Measurements from ENCODE around the gene DCN.

The DCN gene

DNA sequence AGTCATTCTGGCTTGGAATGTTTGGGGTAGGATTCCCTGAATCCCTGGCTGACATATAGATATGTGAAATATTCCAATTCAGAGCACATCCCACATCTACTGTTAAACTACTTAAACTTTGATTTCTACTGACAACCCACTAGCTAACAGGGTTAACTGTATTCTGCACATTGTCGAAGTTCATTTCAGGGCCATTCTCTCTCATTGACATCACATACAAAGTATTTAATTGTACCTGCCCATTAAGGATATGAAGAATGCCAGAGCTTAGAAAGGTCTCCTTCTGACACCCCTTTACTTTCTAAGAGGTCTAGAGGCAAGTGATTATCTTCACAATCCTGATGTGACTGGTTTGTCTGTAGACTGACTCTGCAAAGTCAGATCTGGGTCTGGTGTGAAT, 2.8 kb upstream of the DCN start:
- no peak for DNase-seq

DNA sequence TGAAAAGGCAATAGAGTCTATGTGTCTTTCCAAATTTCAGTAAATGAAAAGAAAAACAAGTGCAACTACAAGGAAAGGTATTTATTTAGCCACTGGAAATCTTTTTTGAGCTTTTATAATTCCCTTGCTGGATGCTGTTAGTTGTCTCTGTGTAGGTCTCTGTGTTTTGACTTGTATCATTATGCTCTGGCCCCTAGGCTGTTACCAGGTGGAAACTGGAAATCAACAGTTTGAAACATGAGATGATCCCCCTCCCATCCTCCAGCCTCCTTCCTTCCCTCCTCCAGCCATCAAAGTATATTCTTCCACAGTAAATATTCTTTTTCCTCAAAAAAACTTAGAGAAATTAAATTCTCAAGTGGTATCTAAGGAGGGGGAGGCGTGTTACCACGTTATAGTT, 934 bp upstream of the DCN start:
- DNase-seq, result no peak

DNA sequence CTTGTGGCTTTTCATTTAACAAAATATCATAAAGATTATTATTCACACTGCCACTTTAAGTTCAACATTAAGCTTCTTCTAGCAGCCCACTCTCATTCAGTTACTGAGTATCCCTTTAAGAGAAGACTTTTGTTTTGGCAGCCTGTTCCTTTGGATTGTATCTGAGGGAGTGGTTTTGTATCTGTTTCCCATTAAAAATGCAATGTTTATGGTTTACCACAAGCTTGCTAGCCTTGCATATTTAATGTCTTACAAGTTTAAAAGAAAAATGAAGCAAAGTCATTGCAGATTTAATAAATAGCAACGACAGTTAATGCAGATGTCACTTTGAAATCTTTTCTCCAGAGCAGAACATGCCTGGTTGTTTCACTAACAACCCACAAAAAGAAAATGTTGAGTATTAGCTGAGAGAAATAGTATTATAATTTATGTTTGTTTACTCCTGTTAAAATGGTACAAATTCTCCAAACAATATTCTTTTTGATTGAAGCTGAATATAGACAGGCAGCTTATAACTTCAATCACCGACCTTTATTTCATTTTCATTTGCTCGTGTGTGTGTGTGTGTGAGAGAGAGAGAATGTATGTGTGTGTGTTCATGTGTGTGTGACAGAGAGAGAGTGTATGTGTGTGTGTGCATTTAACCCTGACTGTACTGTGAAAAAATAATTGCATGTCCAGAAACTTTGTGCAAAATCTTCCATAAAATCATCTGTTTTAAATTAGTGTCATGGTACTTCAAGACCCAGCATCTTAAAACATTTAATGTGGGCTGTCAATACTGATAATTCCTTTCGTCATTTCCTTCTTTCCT, 1.8 kb downstream of the DCN start:
- DNase-seq, result no peak

DNA sequence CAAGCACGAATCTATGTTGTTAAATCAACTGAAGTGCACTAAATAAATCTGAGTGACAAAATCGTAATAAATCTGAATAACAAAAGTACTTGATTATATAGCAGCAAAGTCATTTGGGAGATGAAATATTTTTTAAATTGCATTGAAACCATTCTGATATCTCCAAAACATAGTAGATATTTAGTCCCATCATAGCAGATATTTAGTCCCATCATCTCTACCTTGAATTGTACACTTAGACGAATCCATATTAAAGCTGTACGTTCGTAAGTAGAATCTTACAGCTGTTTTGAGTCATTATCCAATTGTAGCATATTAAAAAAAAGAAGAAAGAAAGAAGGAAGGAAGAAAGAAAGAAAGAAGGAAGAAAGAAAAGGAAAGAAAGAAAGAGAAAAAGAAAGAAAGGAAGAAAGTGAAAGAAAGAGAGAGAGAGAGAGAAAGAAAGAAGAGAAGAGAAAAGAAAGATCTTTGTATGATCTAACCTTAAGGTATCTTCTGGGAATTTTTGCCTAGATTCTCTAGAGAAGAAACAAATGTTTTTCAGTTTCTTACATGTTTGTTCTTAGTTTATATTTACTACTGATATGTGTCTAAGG, 2.6 kb downstream of the DCN start:
- DNase-seq, result no peak

DNA sequence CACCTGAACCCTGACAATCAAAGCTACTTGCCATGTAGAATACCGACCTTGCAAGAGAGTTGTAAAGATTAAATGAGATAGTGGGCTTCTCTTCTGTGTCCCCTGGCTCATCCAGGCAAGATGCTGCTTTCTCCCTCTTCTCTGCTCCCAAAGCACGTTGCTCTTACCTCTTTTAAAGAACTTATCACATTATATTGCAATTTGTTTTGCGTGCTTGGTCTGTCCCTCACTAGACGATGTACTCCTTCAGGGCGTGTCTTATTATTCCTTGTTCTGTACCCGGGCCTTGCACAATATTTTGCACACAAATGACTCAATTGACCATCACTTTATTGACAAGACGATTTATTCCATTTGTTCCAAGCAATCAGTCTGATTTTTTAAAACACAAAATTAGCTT, 3.3 kb downstream of the DCN start:
- DNase-seq, result peak; percentile 26

DNA sequence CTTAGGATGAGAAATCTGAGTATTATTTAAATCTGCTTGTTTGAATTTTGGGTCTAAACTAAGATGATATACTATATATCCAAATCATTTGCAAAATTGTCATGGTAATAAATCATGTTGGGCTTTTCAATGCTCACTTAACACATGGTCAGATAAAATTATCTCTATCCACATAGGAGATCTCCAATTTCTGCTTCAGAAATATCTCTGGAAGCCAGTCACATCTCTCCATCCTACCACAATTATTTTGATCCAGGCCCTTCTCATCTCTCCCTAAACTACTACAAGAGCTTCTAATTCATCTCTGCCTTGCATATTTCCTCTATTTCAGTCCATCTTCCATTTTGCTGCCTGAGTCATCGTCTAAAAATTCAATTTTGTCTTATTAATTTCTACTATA, 3.8 kb downstream of the DCN start:
- no peak for DNase-seq

DNA sequence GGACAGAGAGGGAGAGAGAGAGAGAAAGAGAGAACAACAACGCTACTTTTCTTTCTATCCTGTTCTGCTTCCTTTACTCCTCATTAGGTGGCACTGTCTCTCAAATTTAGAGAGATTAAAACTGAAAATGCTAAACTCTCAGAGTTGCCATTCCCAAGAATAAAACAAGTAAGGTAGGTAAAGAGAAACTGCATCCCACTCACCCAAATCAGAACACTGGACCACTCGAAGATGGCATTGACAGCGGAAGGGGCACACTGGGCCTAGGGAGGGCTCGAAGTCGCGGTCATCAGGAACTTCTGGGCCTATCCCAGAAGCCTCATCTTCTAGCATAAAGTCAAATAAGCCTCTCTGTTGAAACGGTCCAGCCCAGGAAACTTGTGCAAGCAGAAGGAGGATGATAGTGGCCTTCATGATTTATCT, 4.5 kb downstream of the DCN start:
- DNase-seq, result peak; percentile 57

DNA sequence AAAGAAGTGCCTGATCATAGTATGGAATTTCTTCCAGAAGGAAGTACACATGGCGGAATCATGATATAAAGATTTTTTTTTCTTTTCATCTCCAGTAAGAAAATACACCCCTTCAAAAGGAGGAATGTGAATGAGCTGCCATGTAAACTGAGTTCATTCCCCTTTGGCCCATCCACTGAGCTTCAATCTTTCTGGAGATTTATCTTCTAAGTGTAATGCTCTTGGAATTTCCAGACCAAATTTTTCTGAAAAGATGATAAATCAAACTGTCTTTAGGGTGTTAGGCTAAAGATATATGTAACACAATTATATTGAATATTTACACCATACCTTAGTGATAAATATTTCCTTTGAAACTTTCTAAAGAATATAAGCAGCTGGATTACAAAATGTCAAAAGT, 5.2 kb downstream of the DCN start:
- DNase-seq, result no peak

DNA sequence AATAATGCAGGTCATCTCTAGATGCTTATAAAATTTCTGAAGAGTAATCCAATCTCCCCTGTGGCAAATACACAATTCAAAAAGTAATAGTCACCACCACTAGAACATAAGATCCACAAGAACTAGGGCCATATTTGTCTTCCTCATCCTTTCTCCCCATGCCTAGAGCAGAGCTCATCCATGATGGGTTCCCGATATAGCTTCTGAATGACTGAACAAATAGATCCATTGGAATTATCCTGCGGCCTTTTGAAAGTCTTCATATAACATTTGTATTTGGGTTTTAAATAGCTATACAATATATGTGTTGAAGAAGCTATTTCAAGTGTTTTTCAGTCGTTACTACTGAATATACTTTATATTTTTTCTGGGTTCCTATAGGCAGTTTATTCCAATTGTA, 5.7 kb downstream of the DCN start:
- DNase-seq, result no peak

DNA sequence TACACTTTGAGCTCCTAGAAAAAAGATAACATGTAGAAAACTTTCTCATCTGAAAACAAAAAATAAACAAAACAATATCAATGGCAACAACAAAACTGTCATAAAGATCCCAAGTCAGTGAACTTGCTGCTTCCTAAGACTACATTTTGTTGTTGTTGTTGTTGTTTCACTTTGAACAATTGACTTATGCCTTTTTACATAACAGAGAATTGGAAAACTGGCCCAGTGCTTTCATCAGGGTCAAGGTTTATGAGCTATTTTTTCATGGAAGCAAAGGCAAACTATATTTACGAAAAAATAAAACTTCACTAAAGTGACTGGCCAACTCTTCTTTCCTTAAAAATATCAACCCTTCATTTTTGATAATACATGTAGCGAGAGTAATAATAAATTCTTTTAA, 6.3 kb downstream of the DCN start:
- DNase-seq, result no peak

DNA sequence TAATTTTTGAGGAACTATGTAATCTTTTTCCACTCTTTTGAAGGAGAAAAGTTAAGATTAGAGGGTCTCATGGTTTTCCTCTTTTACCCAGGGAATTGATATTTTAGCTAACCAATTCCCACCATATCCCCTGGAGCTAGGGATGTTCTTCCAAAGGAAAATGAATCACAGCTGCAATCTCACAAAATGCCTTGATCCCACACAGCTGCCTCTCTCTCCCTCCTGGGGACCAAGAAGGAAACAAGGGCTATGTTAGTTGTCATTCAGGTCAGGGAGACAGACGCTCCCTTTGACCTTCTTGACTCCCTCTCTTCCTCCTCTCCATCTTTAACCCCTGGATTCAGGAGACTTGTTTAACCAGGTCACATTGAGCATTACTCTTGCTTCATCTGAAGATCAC, 9.5 kb downstream of the DCN start:
- peak; percentile 49 for DNase-seq

DNA sequence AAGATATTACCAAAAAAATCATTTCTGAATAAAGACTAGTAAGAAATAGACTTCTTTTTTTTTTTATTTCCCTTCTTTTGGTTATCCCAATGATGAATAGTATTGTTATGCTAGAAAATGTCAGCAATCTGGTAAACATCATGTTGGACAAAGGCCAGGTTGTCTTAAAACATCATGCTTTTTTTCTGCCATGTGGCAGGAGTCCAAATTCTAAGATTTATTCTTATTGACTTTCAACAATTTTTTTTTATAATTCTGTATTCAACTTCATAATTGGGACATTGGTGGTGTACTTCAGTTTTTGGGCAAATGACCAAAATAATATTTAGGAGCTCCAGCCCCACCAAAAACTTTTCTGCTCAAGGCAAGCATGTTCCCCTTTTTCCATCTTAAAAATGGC, 10.5 kb downstream of the DCN start:
- no peak for DNase-seq

DNA sequence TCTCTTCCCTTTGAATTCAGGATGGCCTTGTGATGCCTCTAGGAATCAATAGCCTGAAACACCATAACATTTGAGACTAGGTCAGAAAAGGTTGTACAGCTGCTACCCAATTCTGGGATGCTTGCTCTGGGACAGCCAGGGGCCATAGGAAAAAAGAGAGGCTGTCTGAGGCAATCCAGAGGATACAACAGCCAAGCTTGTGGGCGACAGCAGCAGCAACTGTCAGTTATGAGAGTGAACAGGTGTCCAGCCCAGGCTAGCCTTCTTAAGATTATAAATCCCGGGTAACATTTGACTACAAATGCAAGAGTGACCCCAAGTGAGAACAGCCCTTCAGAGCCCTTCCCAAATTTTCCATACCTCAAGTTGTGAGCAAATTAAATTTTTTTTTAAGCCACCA, 11.1 kb downstream of the DCN start:
- peak; percentile 64 for DNase-seq

DNA sequence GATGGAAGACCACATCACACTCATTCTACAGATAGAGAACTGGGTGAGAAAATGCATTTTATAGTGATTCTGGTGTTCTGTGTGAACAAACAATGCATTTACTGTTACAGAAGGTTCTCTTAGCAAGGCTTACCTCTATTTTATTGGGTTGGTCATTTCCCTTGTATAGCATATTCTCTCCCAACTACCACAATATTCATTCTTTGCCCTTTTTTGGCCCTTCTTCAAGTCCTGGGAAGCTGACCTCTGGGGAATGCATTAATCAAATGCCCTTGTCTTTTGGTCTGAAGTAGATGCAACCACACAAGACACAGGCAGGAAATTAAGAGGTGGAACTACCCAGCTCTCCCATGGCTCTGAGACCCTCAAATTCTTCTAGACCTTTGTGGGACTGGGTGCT, 19.5 kb downstream of the DCN start:
- DNase-seq, result no peak

DNA sequence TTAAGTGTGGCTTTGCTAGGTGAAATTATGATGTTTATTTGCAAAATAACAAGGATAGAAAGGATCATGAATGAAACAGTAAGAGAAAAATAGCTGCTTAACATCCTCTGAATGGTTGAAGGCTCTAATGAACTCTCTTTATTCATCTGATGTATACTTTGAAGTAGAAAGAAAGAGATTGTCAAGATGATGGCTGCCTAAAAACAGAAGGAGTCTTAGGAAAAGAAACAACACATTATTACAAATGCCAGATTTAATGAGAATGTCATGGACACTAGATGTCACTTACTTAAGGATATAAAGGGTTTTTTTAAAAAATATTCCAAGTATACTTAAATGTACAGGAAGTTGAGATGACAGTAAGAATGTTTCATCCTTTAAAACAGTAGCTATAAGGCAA, 21.6 kb downstream of the DCN start:
- DNase-seq, result no peak

DNA sequence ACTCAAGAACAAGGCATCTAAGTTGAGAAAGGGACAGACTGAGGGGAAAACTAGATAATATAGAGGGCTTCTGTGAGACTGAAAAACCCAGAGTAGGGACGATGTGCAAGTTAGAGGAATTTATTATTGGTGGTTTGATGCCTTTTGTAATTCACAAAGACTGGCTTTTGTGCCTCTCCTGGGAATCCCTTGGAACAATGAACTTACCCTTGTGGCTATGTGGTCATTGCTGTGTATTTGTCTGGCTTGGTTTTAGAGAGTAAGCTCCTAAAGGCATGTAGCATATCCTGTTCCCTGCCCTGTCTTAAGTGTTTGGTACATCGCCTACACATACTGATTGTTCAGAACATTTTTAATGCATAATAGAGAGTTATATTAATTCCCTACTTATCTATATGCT, 26.6 kb downstream of the DCN start:
- no peak for DNase-seq

DNA sequence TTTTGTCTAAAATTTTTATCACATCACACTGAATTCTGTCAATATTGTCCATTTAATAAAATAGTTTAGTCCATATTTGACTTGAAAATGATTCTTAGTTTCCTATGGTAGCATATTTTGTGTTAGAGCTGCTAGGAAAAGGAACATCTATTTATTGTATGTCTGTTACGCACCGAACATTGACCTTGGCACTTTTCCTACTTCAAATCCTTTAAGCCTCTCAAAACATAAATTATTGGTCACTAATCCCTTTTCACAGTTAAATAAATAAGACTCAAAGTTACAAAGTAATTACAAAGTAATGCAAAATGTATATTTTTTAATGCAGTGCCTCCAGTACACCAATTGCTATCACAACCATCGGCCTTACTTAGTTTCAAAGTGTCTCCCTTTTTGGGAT, 28.5 kb downstream of the DCN start:
- DNase-seq, result no peak

DNA sequence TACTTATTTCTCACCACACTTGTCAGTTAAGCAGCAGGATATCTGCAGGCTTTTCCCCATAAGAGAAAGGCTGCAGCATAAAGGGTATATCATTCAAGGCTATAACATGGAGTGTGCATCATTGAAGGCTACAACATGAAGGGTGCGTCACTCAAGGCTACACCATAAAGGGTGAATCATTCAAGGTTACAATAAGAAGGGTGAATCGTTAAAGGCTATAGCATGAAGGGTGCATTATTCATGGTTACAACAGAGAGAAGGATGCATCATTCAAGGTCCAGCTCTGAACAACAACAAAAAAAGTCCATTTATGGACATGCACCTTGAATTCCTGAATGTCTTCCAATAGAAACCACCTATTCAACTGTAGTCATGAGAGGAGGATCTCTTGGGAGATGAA, 38.6 kb downstream of the DCN start:
- no peak for DNase-seq

DNA sequence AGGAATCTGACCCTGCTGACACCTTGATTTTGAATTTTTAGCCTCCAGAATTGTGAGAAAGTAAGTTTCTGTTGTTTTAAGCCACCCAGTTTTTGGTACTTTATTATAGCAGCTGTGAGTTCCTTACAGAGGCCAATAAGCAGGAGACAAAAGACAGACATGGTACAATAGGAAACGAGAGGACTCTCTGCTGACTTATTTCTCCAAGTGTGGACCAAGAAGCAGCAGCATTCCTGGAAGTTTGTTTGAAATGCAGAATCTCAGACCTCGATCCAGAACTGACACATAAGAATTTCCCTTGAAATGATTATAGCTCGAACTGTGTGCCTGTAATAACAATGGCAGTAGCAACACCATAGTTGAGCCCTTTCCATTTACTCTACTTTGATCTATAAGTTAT, 39.4 kb downstream of the DCN start:
- no peak for DNase-seq

DNA sequence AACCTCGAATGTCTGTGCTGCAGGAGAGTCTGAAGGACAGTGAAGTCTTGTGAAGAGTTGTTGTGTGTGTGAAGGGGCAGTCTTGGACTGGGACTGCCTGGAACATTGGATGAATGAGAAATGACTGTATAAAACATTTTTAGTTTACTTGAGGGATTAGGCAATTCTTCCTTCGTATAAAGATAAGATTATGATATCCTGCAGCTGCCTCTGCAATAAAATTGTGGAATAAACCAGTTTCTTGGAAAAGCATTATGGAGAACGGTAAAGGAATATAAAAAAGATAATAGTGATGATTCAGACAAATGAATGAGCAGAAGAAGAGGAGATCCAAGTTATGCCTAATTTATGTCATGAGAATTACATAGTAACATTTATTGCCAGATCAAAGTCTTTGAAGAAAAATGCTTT, 40.4 kb downstream of the DCN start:
- DNase-seq, result peak; percentile 37

DNA sequence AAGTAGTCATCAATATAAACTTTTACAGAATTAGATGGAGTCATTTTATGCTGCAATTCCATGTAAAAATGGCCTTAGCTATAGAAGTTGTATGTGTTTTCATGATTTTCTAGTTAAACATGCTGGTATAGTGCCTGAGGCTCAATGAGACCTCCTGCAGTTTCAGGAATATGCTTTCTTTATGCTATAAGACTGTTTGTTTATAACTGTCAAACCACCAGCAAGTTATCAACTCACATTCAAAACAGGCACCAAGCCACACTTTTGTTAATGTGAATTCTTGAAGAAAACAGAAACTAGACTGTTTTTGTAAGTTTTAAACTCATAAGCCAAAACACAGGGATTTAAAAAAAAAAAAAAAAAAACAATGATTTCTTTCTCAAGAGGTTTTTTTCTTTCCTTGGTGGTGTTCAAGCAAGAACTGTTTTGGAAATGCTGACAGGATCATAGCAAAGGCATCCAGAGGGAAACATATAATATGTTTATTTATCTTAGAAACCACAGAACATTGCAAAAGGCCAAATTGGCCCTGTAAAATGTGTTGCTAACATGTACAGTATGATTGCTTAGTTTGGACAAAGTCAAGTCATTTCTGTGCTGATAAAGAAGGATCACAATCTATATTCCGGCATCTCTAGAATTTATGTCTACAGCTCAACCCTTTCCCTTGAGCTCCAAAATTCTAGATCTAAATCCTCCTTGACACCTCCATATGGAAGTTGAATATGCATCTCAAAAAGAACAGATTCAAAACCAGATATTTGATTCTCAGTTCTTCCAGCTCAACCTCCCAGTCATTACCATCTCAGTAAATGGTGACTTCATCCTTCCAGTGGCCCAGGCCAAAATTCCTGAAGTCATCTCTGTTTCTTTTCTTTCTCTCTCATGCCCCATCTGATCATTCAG, 42.3 kb downstream of the DCN start:
- DNase-seq, result peak; percentile 64

DNA sequence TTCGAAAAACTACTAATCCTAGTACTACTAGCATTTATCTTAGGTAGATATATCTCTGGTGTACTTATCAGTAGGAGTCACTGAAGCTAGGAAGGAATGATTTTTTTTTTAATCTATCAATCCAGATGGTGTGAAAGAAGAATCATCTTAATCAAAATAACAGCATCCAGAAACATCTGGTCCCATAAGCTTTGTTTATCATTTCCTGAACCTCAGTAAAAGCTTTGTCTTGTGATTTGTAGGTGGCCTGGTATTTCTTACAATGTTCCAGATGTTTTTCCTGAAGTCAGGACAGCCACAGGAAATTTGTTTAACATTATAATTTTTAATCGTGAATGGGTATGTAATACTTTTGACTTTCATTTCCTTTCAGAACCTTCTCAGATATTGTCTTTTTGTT, 43.3 kb downstream of the DCN start:
- DNase-seq, result no peak

DNA sequence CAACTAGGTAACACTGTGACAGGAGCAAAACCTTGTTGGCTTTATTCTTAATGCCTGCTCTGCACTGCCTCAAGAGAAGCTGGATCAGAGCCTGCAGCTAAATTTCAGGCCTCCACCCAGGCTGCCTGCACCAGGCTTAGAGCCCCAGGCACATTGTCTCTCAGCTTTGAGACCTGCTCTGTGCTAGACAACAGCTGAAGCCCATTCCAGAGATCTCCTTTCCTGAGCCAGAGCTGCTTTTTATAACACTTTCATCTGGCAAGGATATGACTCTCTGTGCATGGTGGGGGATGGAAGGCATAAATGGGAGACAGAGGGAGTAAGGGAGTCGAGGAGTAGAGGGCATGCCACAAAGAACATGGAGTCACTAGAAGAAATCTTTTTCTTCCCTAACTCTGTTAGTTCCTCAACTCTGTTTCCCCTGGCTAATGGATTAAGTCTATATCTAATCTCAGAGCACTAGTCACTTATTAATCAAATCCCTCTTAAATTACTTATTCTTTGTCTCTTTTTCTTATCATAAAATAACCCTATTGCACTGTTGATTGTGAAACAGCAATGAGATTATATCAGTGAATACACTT, 44.2 kb downstream of the DCN start:
- peak; percentile 45 for DNase-seq

DNA sequence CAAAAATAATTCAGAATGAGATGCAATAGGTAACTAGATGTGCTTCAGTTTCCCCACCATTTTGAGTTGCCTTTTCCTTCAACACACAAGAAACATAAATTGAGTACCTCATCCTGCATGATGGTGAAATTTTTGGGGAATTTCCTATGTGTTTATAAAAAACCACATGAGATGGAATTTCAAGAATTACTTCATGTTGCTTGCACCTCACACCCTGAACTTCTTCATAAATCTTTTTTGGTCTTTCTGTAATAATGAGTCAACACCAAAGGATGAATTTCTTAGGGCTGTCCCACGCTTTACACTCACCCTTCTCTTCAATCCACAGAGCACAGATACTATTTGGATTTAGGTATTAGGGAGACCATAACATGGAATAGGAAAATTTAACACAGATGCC, 48.7 kb downstream of the DCN start:
- DNase-seq, result no peak

Measured in right hindlimb (tissue), 1 donor.